Astrocyte of the spinal cord (primary cell): Measurements from ENCODE around the gene GINM1.

ENCODE experiments used
- DNase-seq: peaks from one replicate; pipeline ENCODE4 v3.0.0; 2011; ENCODE audit warnings: low read depth, low spot score
- H3K4me3 ChIP-seq: 2 replicates; pipeline ENCODE4 v1.5.1; 2011; ENCODE audit warnings: low read depth, mild to moderate bottlenecking, low read length, moderate library complexity
- CTCF ChIP-seq: IDR thresholded peaks from 2 replicates; pipeline ENCODE4 v1.5.1; 2012; ENCODE audit warnings: low read depth, mild to moderate bottlenecking, low read length, inconsistent platforms
- in situ Hi-C: cut with HindIII; loops from 2 replicates; pipeline ENCODE4 v1.10.0; 2017; ENCODE audit warnings: low sequenced_read_pairs

GINM1 gene

GRCh38 chr6:149565527-149566409 is at the start of gene GINM1:
GINM1 (plus strand) TSS chr6:149566375; CDS start chr6:149566415, 40 bp downstream.
- peak; percentile 96 for DNase-seq
- in situ Hi-C loops, result no loop called here
- TF ChIP-seq CTCF, result peak; percentile 85
- peak within 1 kb of the TSS; percentile 87 for H3K4me3 ChIP-seq

GRCh38 chr6:149529650-149530049 is 36.5 kb upstream of the GINM1 start:
- no peak overlapping the region for H3K4me3 ChIP-seq
- in situ Hi-C loops, result no loop called here
- no peak for DNase-seq
- TF ChIP-seq CTCF, result no peak

- DNase-seq, result no peak
- no peak overlapping the region for H3K4me3 ChIP-seq
- in situ Hi-C loops, result no loop called here
- no peak for TF ChIP-seq CTCF
These were observed 31.4 kb upstream of the GINM1 start for GRCh38 chr6:149534742-149535141.

- no peak for DNase-seq
- no peak overlapping the region for H3K4me3 ChIP-seq
- in situ Hi-C loops, result no loop called here
- no peak for TF ChIP-seq CTCF
These were observed 25.0 kb upstream of the GINM1 start for GRCh38 chr6:149541139-149541538.

GRCh38 chr6:149544646-149545257 is 21.4 kb upstream of the GINM1 start:
- in situ Hi-C loops, result no loop called here
- peak overlapping the region; percentile 98 for H3K4me3 ChIP-seq
- no peak for DNase-seq
- TF ChIP-seq CTCF, result no peak

- TF ChIP-seq CTCF, result no peak
- in situ Hi-C loops, result no loop called here
- H3K4me3 ChIP-seq, result peak overlapping the region; percentile 98
- DNase-seq, result peak; percentile 79
These were observed 20.9 kb upstream of the GINM1 start for GRCh38 chr6:149545258-149545753.
